Endothelial cell of umbilical vein (primary cell): ENCODE data around the gene LEAP2. TPM values are rescaled to one million over a fixed set of nuclear protein-coding genes. Genes with fewer than 3 reads are reported as not detected.

Source experiments
- BruUV-seq: library from RNA; stranded (reverse); fragments of 400-500 nt; replicated peaks from 2 replicates; lab custom pipeline; 2021; lab: Mats Ljungman, UMichigan
- CTCF ChIA-PET: fragments of 300-600, 350-600 bp; sonication (Branson Sonifier 250); formaldehyde crosslinking; loops from one replicate; lab custom pipeline; 2021; ENCODE audit warnings: antibody characterized with exemption, inconsistent platforms; lab: Charles Lee
- POLR2A ChIA-PET: fragments of 300-600, 350-600 bp; sonication (Branson Sonifier 250); formaldehyde crosslinking; loops from one replicate; lab custom pipeline; 2021; ENCODE audit warnings: antibody characterized with exemption, inconsistent platforms; lab: Charles Lee
- DNase-seq: peaks from one replicate; pipeline ENCODE4 v3.0.0-alpha.2; 2011; ENCODE audit warnings: low read depth, low spot score
- FAIRE-seq: peaks from 2 replicates; lab custom pipeline; 2011; peaks lifted over from hg19 to GRCh38; lab: Jason Lieb, UNC
- H2AFZ ChIP-seq: 2 replicates; pipeline ENCODE4 v1.6.0; 2012; ENCODE audit warnings: low read depth, low read length, control low read depth, inconsistent platforms
- H3K27ac ChIP-seq: 2 replicates; pipeline ENCODE4 v1.5.1; 2011; ENCODE audit warnings: low read depth, mild to moderate bottlenecking, control low read depth, low read length, moderate library complexity; ENCODE audit not compliant: insufficient read depth
- H3K27me3 ChIP-seq, 2 experiments: 2 replicates each; pipeline versions ENCODE4 v1.6.0 to v1.6.1; 2011; ENCODE audit warnings: low read length in 2 of 2, mixed read lengths in 1 of 2; ENCODE audit not compliant: control insufficient read depth in 2 of 2, insufficient read depth in 2 of 2
- H3K36me3 ChIP-seq, 2 experiments: 2 replicates in 1 of 2; 3 replicates in 1 of 2; pipeline ENCODE4 v1.5.1; 2011; ENCODE audit warnings: low read length in 2 of 2, mild to moderate bottlenecking in 1 of 2, moderate library complexity in 1 of 2; ENCODE audit not compliant: control insufficient read depth in 2 of 2, insufficient read depth in 2 of 2; ENCODE audit errors: extremely low read depth in 1 of 2
- H3K4me1 ChIP-seq: 3 replicates; pipeline ENCODE4 v1.5.1; 2011; ENCODE audit warnings: mild to moderate bottlenecking, low read length; ENCODE audit not compliant: control insufficient read depth, insufficient read depth; ENCODE audit errors: extremely low read depth
- H3K4me2 ChIP-seq: 2 replicates; pipeline ENCODE4 v1.6.1; 2011; ENCODE audit warnings: low read length, control low read depth, mixed read lengths; ENCODE audit not compliant: insufficient read depth
- H3K4me3 ChIP-seq, 3 experiments: fragments of 200-600 bp in 1 of 3; sonication (generic), shearing (Covaris generic) in 1 of 3; replicated peaks in 1 of 3; 2 replicates each; pipeline ENCODE4 v1.5.1; 2011 to 2016; ENCODE audit warnings: control low read depth in 3 of 3, low read length in 3 of 3, mild to moderate bottlenecking in 2 of 3, inconsistent platforms in 1 of 3, low read depth in 1 of 3, moderate library complexity in 1 of 3; ENCODE audit not compliant: insufficient read depth in 1 of 3
- H3K79me2 ChIP-seq: 2 replicates; pipeline ENCODE4 v1.6.0; 2012; ENCODE audit warnings: low read length, inconsistent platforms; ENCODE audit not compliant: control insufficient read depth, insufficient read depth
- H3K9ac ChIP-seq: replicated peaks from 2 replicates; pipeline ENCODE3; 2011; ENCODE audit warnings: low read length, control low read depth; ENCODE audit not compliant: insufficient read depth; ENCODE audit errors: extremely low read depth
- H3K9me1 ChIP-seq: replicated peaks from 3 replicates; pipeline ENCODE4 v1.6.0; 2011; ENCODE audit warnings: mild to moderate bottlenecking, low read length; ENCODE audit not compliant: control insufficient read depth, insufficient read depth; ENCODE audit errors: extremely low read depth
- H3K9me3 ChIP-seq: replicated peaks from 2 replicates; pipeline ENCODE4 v1.5.1; 2012; ENCODE audit warnings: low read length, inconsistent platforms; ENCODE audit not compliant: control insufficient read depth, insufficient read depth
- H4K20me1 ChIP-seq: replicated peaks from 2 replicates; pipeline ENCODE3; 2011; ENCODE audit warnings: mild to moderate bottlenecking, low read length; ENCODE audit not compliant: control insufficient read depth, insufficient read depth; ENCODE audit errors: extremely low read depth
- EZH2 ChIP-seq: IDR thresholded peaks from 2 replicates; pipeline ENCODE4 v1.6.1; 2012; ENCODE audit warnings: borderline replicate concordance, low read depth, mild to moderate bottlenecking, moderate library complexity, low read length, inconsistent platforms; ENCODE audit not compliant: severe bottlenecking
- FOS ChIP-seq: IDR thresholded peaks from 2 replicates; pipeline ENCODE4 v1.6.1; 2011; ENCODE audit warnings: mild to moderate bottlenecking, low read length, moderate library complexity, borderline replicate concordance; ENCODE audit not compliant: insufficient read depth
- GATA2 ChIP-seq: IDR thresholded peaks from 2 replicates; pipeline ENCODE4 v1.7.0; 2011; ENCODE audit warnings: low read depth, mild to moderate bottlenecking, moderate library complexity, mixed read lengths, low read length; ENCODE audit not compliant: insufficient read length, insufficient read depth
- JUN ChIP-seq: IDR thresholded peaks from 2 replicates; pipeline ENCODE4 v1.6.1; 2011; ENCODE audit warnings: borderline replicate concordance, low read depth; ENCODE audit not compliant: insufficient read length, insufficient read depth
- MYC ChIP-seq: IDR thresholded peaks from one replicate; pipeline ENCODE4 v1.6.1; 2011; ENCODE audit warnings: mild to moderate bottlenecking, low read depth, low read length
- POLR2A ChIP-seq: IDR thresholded peaks from 2 replicates; pipeline ENCODE4 v1.6.1; 2012; ENCODE audit warnings: low read depth, mild to moderate bottlenecking, control low read depth, low read length
- POLR2AphosphoS5 ChIP-seq: IDR thresholded peaks from 2 replicates; pipeline ENCODE4 v1.6.1; 2012; ENCODE audit warnings: low read depth, mild to moderate bottlenecking, control low read depth, low read length, moderate library complexity; ENCODE audit not compliant: insufficient read depth
- dilution Hi-C: fragments of 300-500 bp; cut with MboI; formaldehyde crosslinking; loops from one replicate; pipeline ENCODE4 v1.15.0; 2019; ENCODE audit warnings: low sequenced_read_pairs; ENCODE audit not compliant: extremely low pct_ligation_motif_present
- intact Hi-C: fragments of 100-400 bp; cut with micrococcal nuclease; formaldehyde crosslinking; loops from one replicate; pipeline ENCODE4 v1.10.0; 2022
- polyA plus RNA-seq, 4 experiments: library from polyadenylated mRNA; depleted of rRNA in 3 of 4; stranded (reverse) in 3 of 4; unstranded in 1 of 4; fragments of >200 nt; gene quantifications; 2 replicates each; pipeline versions ENCODE4 v1.2.1 to v1.2.3, GENCODE V29; 2011 to 2012; ENCODE audit warnings: missing spikeins in 1 of 4
- total RNA-seq: library from RNA; stranded (reverse); gene quantifications from 2 replicates; pipeline ENCODE4 v1.2.3, GENCODE V29; 2021
- TF ChIP-seq, protein P1 (sequence below): IDR thresholded peaks from 2 replicates; pipeline ENCODE4 v1.6.1; 2011; ENCODE audit not compliant: insufficient read depth, insufficient read length
- TF ChIP-seq, protein P2 (sequence below), 2 donors: IDR thresholded peaks; 1 replicate in 1 of 2; 2 replicates in 1 of 2; pipeline ENCODE4 v1.5.1; 2011; ENCODE audit warnings: low read length in 2 of 2, mild to moderate bottlenecking in 2 of 2, moderate library complexity in 2 of 2, control low read depth in 1 of 2, inconsistent platforms in 1 of 2, low read depth in 1 of 2; ENCODE audit not compliant: insufficient read depth in 1 of 2; ENCODE audit errors: extremely low read depth in 1 of 2

LEAP2 gene
- total and polyA plus RNA-seq, 2 donors (not counting 3 experiments of a cell fraction or from before 2014, with no cell fraction given), result 0.37 to 0.40 TPM

DNA sequence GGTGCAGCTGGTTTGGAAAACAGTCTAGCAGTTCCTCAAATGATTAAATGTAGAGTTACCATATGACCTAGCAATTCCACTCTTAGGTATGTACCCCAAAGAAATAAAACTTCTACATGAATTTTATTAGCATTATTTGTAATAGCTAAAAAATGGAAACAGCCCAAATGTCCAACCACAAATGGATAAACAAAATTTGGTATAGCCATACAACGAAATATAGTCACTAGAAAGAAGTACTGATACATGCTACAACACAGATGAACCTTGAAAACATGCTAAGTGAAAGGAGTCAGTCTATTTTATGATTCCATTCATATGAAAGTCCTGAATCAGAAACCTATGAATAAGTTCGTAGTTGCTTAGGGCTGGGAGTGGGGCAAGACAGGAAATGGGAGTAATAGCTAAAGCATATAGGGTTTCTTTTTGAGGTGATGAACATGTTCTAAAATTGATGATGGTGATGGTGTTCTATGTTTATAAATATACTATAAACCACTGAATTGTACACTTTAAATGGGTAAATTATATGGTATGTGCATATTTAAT lies 13.5 kb upstream of the LEAP2 start:
- intact Hi-C loops, result no loop called here
- H3K27me3 ChIP-seq, result peaks cover 0 to 8% of the 10 kb centered on the region in 2 experiments
- TF ChIP-seq JUN, result no peak
- TF ChIP-seq, protein P1, sequence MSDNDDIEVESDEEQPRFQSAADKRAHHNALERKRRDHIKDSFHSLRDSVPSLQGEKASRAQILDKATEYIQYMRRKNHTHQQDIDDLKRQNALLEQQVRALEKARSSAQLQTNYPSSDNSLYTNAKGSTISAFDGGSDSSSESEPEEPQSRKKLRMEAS, result no peak
- POLR2A ChIA-PET, result no interaction called here
- H2AFZ ChIP-seq, result no peak overlapping the region
- H3K36me3 ChIP-seq, result no peaks in the 10 kb centered on the region
- H3K9me3 ChIP-seq, result no peaks in the 10 kb centered on the region
- dilution Hi-C loops, result no loop called here
- DNase-seq, result no peak
- CTCF ChIA-PET, result interaction anchor here (1.1 to 2.0 kb wide), 6 partner anchors 19 to 333 kb away, joined by 3 to 6 read pairs (median 3); no protein-coding TSS in a partner anchor
- H3K9ac ChIP-seq, result no peak overlapping the region
- H3K9me1 ChIP-seq, result no peaks in the 10 kb centered on the region
- no TSS peak for BruUV-seq
- no peaks in the 10 kb centered on the region for H4K20me1 ChIP-seq
- no peaks in the 10 kb centered on the region for H3K79me2 ChIP-seq
- no peak overlapping the region for H3K4me2 ChIP-seq
- H3K4me1 ChIP-seq, result no peaks in the 10 kb centered on the region
- FAIRE-seq, result no peak
- no peak overlapping the region for H3K27ac ChIP-seq
- H3K4me3 ChIP-seq, result no peak overlapping the region

DNA sequence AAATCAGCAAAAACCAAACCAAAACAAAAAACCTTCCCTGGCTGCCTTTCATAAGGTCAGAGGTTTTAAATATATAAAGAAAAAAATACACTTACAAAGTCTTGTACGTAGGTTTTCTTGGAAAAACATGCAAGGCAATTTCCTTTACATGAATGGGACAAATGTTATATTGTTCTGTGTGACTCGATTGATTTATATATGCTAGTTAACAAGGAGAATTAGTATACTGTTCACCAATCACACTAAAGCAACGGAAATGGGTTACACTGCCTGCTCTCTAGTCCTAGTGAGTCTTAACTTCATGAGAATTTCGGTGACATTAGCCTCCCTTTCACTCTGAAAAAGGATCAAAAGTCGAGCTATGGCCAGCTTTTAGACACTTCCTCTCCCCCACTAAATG lies 12.7 kb upstream of the LEAP2 start:
- ChIA-PET CTCF (interaction anchor here (1.1 to 2.0 kb wide), 7 partner anchors 20 to 334 kb away, joined by 3 to 9 read pairs (median 3); no protein-coding TSS in a partner anchor), POLR2A (no interaction called here)
- H3K79me2 ChIP-seq, result no peaks in the 10 kb centered on the region
- no peak overlapping the region for H3K4me2 ChIP-seq
- DNase-seq (peak; percentile 41), FAIRE-seq (no peak)
- H3K36me3 ChIP-seq, result no peaks in the 10 kb centered on the region
- dilution Hi-C loops, result no loop called here
- no peaks in the 10 kb centered on the region for H4K20me1 ChIP-seq
- intact Hi-C loops, result no loop called here
- no TSS peak for BruUV-seq
- no peak overlapping the region for H3K9ac ChIP-seq
- H3K9me3 ChIP-seq, result no peaks in the 10 kb centered on the region
- H3K4me1 ChIP-seq, result peaks cover 2% of the 10 kb centered on the region
- no peak overlapping the region for H3K27ac ChIP-seq
- TF ChIP-seq MYC (no peak), GATA2 (no peak), JUN (no peak), POLR2A (no peak), FOS (no peak), EZH2 (no peak), POLR2AphosphoS5 (no peak)
- TF ChIP-seq, protein P1, result no peak
- TF ChIP-seq, protein P2, sequence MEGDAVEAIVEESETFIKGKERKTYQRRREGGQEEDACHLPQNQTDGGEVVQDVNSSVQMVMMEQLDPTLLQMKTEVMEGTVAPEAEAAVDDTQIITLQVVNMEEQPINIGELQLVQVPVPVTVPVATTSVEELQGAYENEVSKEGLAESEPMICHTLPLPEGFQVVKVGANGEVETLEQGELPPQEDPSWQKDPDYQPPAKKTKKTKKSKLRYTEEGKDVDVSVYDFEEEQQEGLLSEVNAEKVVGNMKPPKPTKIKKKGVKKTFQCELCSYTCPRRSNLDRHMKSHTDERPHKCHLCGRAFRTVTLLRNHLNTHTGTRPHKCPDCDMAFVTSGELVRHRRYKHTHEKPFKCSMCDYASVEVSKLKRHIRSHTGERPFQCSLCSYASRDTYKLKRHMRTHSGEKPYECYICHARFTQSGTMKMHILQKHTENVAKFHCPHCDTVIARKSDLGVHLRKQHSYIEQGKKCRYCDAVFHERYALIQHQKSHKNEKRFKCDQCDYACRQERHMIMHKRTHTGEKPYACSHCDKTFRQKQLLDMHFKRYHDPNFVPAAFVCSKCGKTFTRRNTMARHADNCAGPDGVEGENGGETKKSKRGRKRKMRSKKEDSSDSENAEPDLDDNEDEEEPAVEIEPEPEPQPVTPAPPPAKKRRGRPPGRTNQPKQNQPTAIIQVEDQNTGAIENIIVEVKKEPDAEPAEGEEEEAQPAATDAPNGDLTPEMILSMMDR (IDR thresholded peaks at IDR 0.05; ENCODE audit: extremely low read depth in 1 of 2, insufficient read depth in 1 of 2, low read depth in 1 of 2, low read length in 2 of 2), result no peak
- H2AFZ ChIP-seq, result no peak overlapping the region
- H3K27me3 ChIP-seq, result peaks cover 0 to 8% of the 10 kb centered on the region in 2 experiments
- H3K4me3 ChIP-seq, result no peak overlapping the region
- H3K9me1 ChIP-seq, result no peaks in the 10 kb centered on the region
